ENCODE measurements around the gene GJD3.

GRCh38 chr17:40319651-40320540 is 44.6 kb downstream of the GJD3 start:
- no peak for TF ChIP-seq CTCF (conservative IDR thresholded peaks at IDR 0.05)
- no peak for TF ChIP-seq EZH2 (IDR thresholded peaks at IDR 0.05; ENCODE audit: low read depth)

Data from PC-9 (cell line).